Prostate gland (tissue), 2 donors: ENCODE data around the gene TANC1. TPM values are rescaled to one million over a fixed set of nuclear protein-coding genes. Genes with fewer than 3 reads are reported as not detected.
A peak's percentile ranks its signal among the peaks of the same experiment; 100 is the strongest.

Source experiments
- DNase-seq: peaks from one replicate; pipeline ENCODE4 v3.0.0-alpha.2; 2019; ENCODE audit warnings: low spot score
- H3K27ac ChIP-seq, 2 donors: fragments of 200-600 bp; sonication (generic); 2 replicates each; pipeline ENCODE4 v1.5.1; 2017 to 2019
- H3K27me3 ChIP-seq: fragments of 200-600 bp; sonication (generic); replicated peaks from 2 replicates; pipeline ENCODE4 v1.5.1; 2019; ENCODE audit not compliant: insufficient read depth
- H3K36me3 ChIP-seq, 2 donors: fragments of 200-600 bp; sonication (generic); 1 replicate in 1 of 2; 2 replicates in 1 of 2; pipeline versions ENCODE4 v1.5.1 to v1.8.1; 2017 to 2019
- H3K4me1 ChIP-seq: fragments of 200-600 bp; sonication (generic); replicated peaks from 2 replicates; pipeline ENCODE4 v1.5.1; 2019
- H3K4me3 ChIP-seq, 2 donors: fragments of 200-600 bp; sonication (generic); 2 replicates each; pipeline ENCODE4 v1.5.1; 2017 to 2019
- H3K9me3 ChIP-seq: fragments of 200-600 bp; sonication (generic); 2 replicates; pipeline ENCODE4 v1.5.1; 2017
- CTCF ChIP-seq, 4 experiments: fragments of 200-600 bp in 2 of 4; fragments of 450-650 bp in 2 of 4; sonication (generic) in 2 of 4; IDR thresholded peaks; 1 replicate in 3 of 4; 2 replicates in 1 of 4; pipeline ENCODE4 v1.5.1; 2016 to 2019; ENCODE audit warnings: antibody characterized with exemption in 4 of 4, mild to moderate bottlenecking in 2 of 4, moderate library complexity in 2 of 4
- POLR2A ChIP-seq: fragments of 450-650 bp; IDR thresholded peaks from one replicate; pipeline ENCODE4 v1.6.1; 2016; ENCODE audit warnings: antibody characterized with exemption, mild to moderate bottlenecking
- POLR2AphosphoS5 ChIP-seq: sonication (generic); formaldehyde crosslinking; IDR thresholded peaks from one replicate; pipeline ENCODE4 v1.6.1; 2017; ENCODE audit warnings: antibody characterized with exemption
- WGBS: methylation state at CpG from one replicate; pipeline ENCODE4 v1.1.5; 2018; 5-methylcytosine and 5-hydroxymethylcytosine counted together
- intact Hi-C: fragments of 100-400 bp; cut with DNase I; formaldehyde crosslinking; loops from one replicate; pipeline ENCODE4 v1.14.2; 2022
- total RNA-seq, 2 donors: library from RNA; depleted of rRNA; stranded (reverse); fragments of >200 nt; gene quantifications; one replicate each; pipeline ENCODE4 v1.1.0, GENCODE V29; 2016

TANC1 gene
- total RNA-seq, 2 donors from 2014 or later: 33.5 to 39.7 TPM

GRCh38 chr2:159086826-159087225 lies 118.4 kb downstream of the TANC1 start:
- WGBS: 38% methylated on average over 4 of the region's 4 CpGs
- Histone ChIP-seq H3K4me3 (no peak overlapping the region), H3K27ac (no peak overlapping the region), H3K4me1 (peaks cover 17% of the 10 kb centered on the region), H3K36me3 (no peaks in the 10 kb centered on the region), H3K27me3 (no peaks in the 10 kb centered on the region), H3K9me3 (no peaks in the 10 kb centered on the region)
- intact Hi-C loops: no loop called here
- TF ChIP-seq POLR2AphosphoS5 (no peak), POLR2A (no peak), CTCF (IDR thresholded peaks at IDR 0.05) (no peak)
- DNase-seq: no peak

GRCh38 chr2:159088906-159089305 lies 120.5 kb downstream of the TANC1 start:
- peak overlapping the region; percentile 4 to 50 for H3K27ac ChIP-seq

GRCh38 chr2:159089543-159089942 lies 121.1 kb downstream of the TANC1 start:
- TF ChIP-seq POLR2A: no peak
- TF ChIP-seq CTCF (IDR thresholded peaks at IDR 0.05): no peak
- TF ChIP-seq POLR2AphosphoS5: no peak
- Histone ChIP-seq H3K9me3 (no peaks in the 10 kb centered on the region), H3K4me1 (peaks cover 38% of the 10 kb centered on the region), H3K27me3 (no peaks in the 10 kb centered on the region), H3K4me3 (no peak overlapping the region), H3K27ac (peak overlapping the region; percentile 18 to 50), H3K36me3 (no peaks in the 10 kb centered on the region)
- intact Hi-C loops: no loop called here
- WGBS: 37% methylated on average over 3 of the region's 3 CpGs
- DNase-seq: no peak

More at GRCh38 chr2:159088906-159089305, 120.5 kb downstream of the TANC1 start:
- H3K4me1 ChIP-seq: peaks cover 33% of the 10 kb centered on the region
- no peaks in the 10 kb centered on the region for H3K36me3 ChIP-seq
- intact Hi-C loops: no loop called here
- TF ChIP-seq CTCF (IDR thresholded peaks at IDR 0.05) (no peak), POLR2A (no peak), POLR2AphosphoS5 (no peak)
- WGBS: 28% methylated on average over 1 of the region's 1 CpG
- H3K27me3 ChIP-seq: no peaks in the 10 kb centered on the region
- H3K9me3 ChIP-seq: no peaks in the 10 kb centered on the region
- no peak overlapping the region for H3K4me3 ChIP-seq
- no peak for DNase-seq

- Histone ChIP-seq H3K4me1 (peaks cover 45% of the 10 kb centered on the region), H3K9me3 (no peaks in the 10 kb centered on the region), H3K4me3 (no peak overlapping the region), H3K36me3 (no peaks in the 10 kb centered on the region), H3K27me3 (no peaks in the 10 kb centered on the region), H3K27ac (peak overlapping the region; percentile 50 to 62)
- DNase-seq: peak; percentile 67
- intact Hi-C loops: loop anchor here (5.0 kb wide), 1 partner anchor 123 kb away; the partner anchor contains the start of gene TANC1
- 26% methylated on average over 11 of the region's 11 CpGs for WGBS
- TF ChIP-seq CTCF (IDR thresholded peaks at IDR 0.05) (no peak), POLR2AphosphoS5 (peak; percentile 35)
These were observed 122.2 kb downstream of the TANC1 start for GRCh38 chr2:159090514-159091201.

GRCh38 chr2:159091381-159091780 lies 122.9 kb downstream of the TANC1 start:
- intact Hi-C loops: loop anchor here (5.0 kb wide), 1 partner anchor 124 kb away; the partner anchor contains the start of gene TANC1
- no peak for DNase-seq
- WGBS: 5% methylated on average over 2 of the region's 2 CpGs
- no peaks in the 10 kb centered on the region for H3K36me3 ChIP-seq
- H3K27me3 ChIP-seq: no peaks in the 10 kb centered on the region
- no peaks in the 10 kb centered on the region for H3K9me3 ChIP-seq
- peaks cover 45% of the 10 kb centered on the region for H3K4me1 ChIP-seq
- H3K27ac ChIP-seq: peak overlapping the region; percentile 50 to 62
- no peak for TF ChIP-seq CTCF (IDR thresholded peaks at IDR 0.05)
- no peak overlapping the region for H3K4me3 ChIP-seq
